A549 (cell line): ENCODE measurements around the gene VPS4A.

Experiments
- CHD2 ChIP-seq: fragments of 150-350 bp; IDR thresholded peaks from 2 replicates; pipeline ENCODE4 v1.6.1; 2014; ENCODE audit warnings: low read length; ENCODE audit not compliant: partially characterized antibody
- CTCF ChIP-seq: fragments of >200 bp; sonication (Bioruptor Twin); formaldehyde crosslinking; IDR thresholded peaks from 3 replicates; pipeline ENCODE4 v1.5.1; 2016
- ELK1 ChIP-seq: fragments of 150-350 bp; IDR thresholded peaks from 2 replicates; pipeline ENCODE4 v1.6.1; 2014; ENCODE audit warnings: low read depth, mild to moderate bottlenecking, low read length
- ESRRA ChIP-seq: fragments of 150-350 bp; IDR thresholded peaks from 2 replicates; pipeline ENCODE4 v1.6.1; 2014; ENCODE audit warnings: mild to moderate bottlenecking, low read length, borderline replicate concordance
- HOXA7 ChIP-seq: fragments of 250-450 bp; sonication (Bioruptor Pico); IDR thresholded peaks from 2 replicates; pipeline ENCODE4 v1.5.0; 2020; ENCODE audit warnings: mild to moderate bottlenecking, moderate library complexity
- MAFK ChIP-seq: fragments of 450-650 bp; IDR thresholded peaks from 2 replicates; pipeline ENCODE4 v1.6.1; 2014; ENCODE audit not compliant: partially characterized antibody
- MYC ChIP-seq: IDR thresholded peaks from 2 replicates; pipeline ENCODE4 v1.6.1; 2012; ENCODE audit warnings: mild to moderate bottlenecking, inconsistent platforms, low read length, improper control_type of control experiment, borderline replicate concordance
- NR3C1 ChIP-seq: fragments of >200 bp; sonication (Bioruptor Twin); formaldehyde crosslinking; IDR thresholded peaks from 3 replicates; pipeline ENCODE4 v1.6.1; 2017
- POLR2A ChIP-seq: IDR thresholded peaks from 2 replicates; pipeline ENCODE4 v1.6.1; 2012; ENCODE audit warnings: mild to moderate bottlenecking, low read length
- RAD21 ChIP-seq, 2 experiments: fragments of >200 bp in 1 of 2; sonication (Bioruptor Twin) in 1 of 2; formaldehyde crosslinking in 1 of 2; IDR thresholded peaks in 1 of 2; conservative IDR thresholded peaks in 1 of 2; 2 replicates in 1 of 2; 3 replicates in 1 of 2; pipeline ENCODE4 v1.6.1; 2012 to 2018; ENCODE audit warnings: inconsistent platforms in 1 of 2
- RNF2 ChIP-seq: fragments of 200-600 bp; sonication (generic); IDR thresholded peaks from 2 replicates; pipeline ENCODE4 v1.6.1; 2016; ENCODE audit warnings: low read depth, mild to moderate bottlenecking, antibody characterized with exemption, moderate library complexity, borderline replicate concordance

GRCh38 chr16:69307091-69307490 is 4.1 kb upstream of the VPS4A start:
- TF ChIP-seq CHD2 (no peak), CTCF (no peak), POLR2A (no peak), ESRRA (no peak), ELK1 (no peak), MAFK (no peak), NR3C1 (no peak), HOXA7 (CRISPR knock-in tag) (no peak), MYC (no peak), RNF2 (no peak), RAD21 (conservative IDR thresholded peaks at IDR 0.05 in 1 of 2, IDR thresholded peaks at IDR 0.05 in 1 of 2) (no peak)
